ENCODE results near the gene ANKS1A. TPM values are rescaled to one million over a fixed set of nuclear protein-coding genes. Genes with fewer than 3 reads are reported as not detected.

ANKS1A gene
- total RNA-seq, 1 experiment from 2014 or later = 14.4 TPM

GRCh38 chr6:35013701-35014100, 124.6 kb downstream of the ANKS1A start:
- Histone ChIP-seq H3K36me3 (ENCODE audit: control insufficient read depth, insufficient read depth, low read length) (no peaks in the 10 kb centered on the region), H3K27me3 (ENCODE audit: control insufficient read depth, insufficient read depth, low read length) (no peaks in the 10 kb centered on the region), H3K4me3 (ENCODE audit: low read depth in 2 of 2, low read length in 2 of 2) (no peak overlapping the region), H3K27ac (ENCODE audit: low read length) (no peak overlapping the region), H3K4me1 (ENCODE audit: control insufficient read depth, insufficient read depth, low read length) (no peaks in the 10 kb centered on the region), H3K9me3 (ENCODE audit: control insufficient read depth, insufficient read depth, low read depth, low read length) (no peaks in the 10 kb centered on the region)
- ChIA-PET CTCF (no interaction called here), POLR2A (interaction anchor here (0.6 kb wide), 1 partner anchor 70 kb away, joined by 3 read pairs; no protein-coding TSS in a partner anchor)
- TF ChIP-seq SIN3A (IDR thresholded peaks at IDR 0.05; ENCODE audit: borderline replicate concordance, insufficient read depth, low read depth, low read length) (no peak), POLR2AphosphoS5 (IDR thresholded peaks at IDR 0.05; ENCODE audit: low read depth, low read length) (no peak), TCF7L2 (IDR thresholded peaks at IDR 0.05; ENCODE audit: low read depth, low read length) (no peak), REST (IDR thresholded peaks at IDR 0.05; ENCODE audit: insufficient read depth in 1 of 2, low read depth in 2 of 2, low read length in 1 of 2) (no peak), CTCF (IDR thresholded peaks at IDR 0.05) (no peak)
- intact Hi-C loops (cut with micrococcal nuclease; ENCODE audit: unreplicated experiment) (no loop called here), in situ Hi-C loops (cut with HindIII; ENCODE audit: low pct_unique_long_range_greater_than_20kb, low sequenced_read_pairs) (no loop called here)
- no TSS peak for BruUV-seq (replicated peaks)
- ATAC-seq (no peak), DNase-seq (ENCODE audit: low read depth, low spot score) (no peak)

GRCh38 chr6:35014341-35014740, 125.3 kb downstream of the ANKS1A start:
- no peaks in the 10 kb centered on the region for H3K27me3 ChIP-seq (ENCODE audit: control insufficient read depth, insufficient read depth, low read length)
- ChIA-PET CTCF (no interaction called here), POLR2A (no interaction called here)
- intact Hi-C loops (cut with micrococcal nuclease; ENCODE audit: unreplicated experiment) (no loop called here), in situ Hi-C loops (cut with HindIII; ENCODE audit: low pct_unique_long_range_greater_than_20kb, low sequenced_read_pairs) (no loop called here)
- H3K27ac ChIP-seq (ENCODE audit: low read length) = no peak overlapping the region
- H3K9me3 ChIP-seq (ENCODE audit: control insufficient read depth, insufficient read depth, low read depth, low read length) = no peaks in the 10 kb centered on the region
- DNase-seq (ENCODE audit: low read depth, low spot score) = no peak
- ATAC-seq = no peak
- BruUV-seq (replicated peaks) = no TSS peak
- no peaks in the 10 kb centered on the region for H3K4me1 ChIP-seq (ENCODE audit: control insufficient read depth, insufficient read depth, low read length)
- TF ChIP-seq REST (IDR thresholded peaks at IDR 0.05; ENCODE audit: insufficient read depth in 1 of 2, low read depth in 2 of 2, low read length in 1 of 2) (no peak), CTCF (IDR thresholded peaks at IDR 0.05) (no peak), SIN3A (IDR thresholded peaks at IDR 0.05; ENCODE audit: borderline replicate concordance, insufficient read depth, low read depth, low read length) (no peak), POLR2AphosphoS5 (IDR thresholded peaks at IDR 0.05; ENCODE audit: low read depth, low read length) (no peak), TCF7L2 (IDR thresholded peaks at IDR 0.05; ENCODE audit: low read depth, low read length) (no peak)
- no peak overlapping the region for H3K4me3 ChIP-seq (ENCODE audit: low read depth in 2 of 2, low read length in 2 of 2)
- H3K36me3 ChIP-seq (ENCODE audit: control insufficient read depth, insufficient read depth, low read length) = no peaks in the 10 kb centered on the region
